Amygdala (tissue), 56 donors: ENCODE measurements around the gene GNAL.
A peak's percentile ranks its signal among the peaks of the same experiment; 100 is the strongest.
"Not testable (repeated sequence)": the region's sequence is repeated elsewhere in the genome, so short reads cannot be mapped to it uniquely, and the experiment has no call there.

ENCODE experiments used
- DNase-seq, 56 donors: peaks; one replicate each; lab custom pipeline; 2025; lab: John Stamatoyannopoulos, UW

Gene GNAL

DNA sequence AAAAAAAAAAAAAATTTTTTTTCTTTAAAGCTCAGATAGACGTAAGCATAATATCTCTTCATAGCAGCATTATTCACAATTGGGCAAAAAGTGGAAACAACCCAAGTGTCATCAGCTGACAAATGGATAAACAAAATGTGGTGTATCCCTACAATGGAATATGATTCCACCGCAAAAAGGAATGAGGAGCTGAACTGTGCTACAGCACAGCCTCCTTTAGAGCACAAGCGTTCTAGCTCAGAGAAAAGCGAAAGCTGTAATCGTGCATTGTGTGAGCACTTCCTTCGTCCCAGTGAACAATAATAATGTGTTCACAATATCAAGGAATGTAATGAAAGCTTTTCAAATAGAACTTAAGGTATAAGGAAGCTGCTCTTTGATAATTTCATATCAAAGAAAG, 150.5 kb downstream of the GNAL start:
- no peak for DNase-seq

DNA sequence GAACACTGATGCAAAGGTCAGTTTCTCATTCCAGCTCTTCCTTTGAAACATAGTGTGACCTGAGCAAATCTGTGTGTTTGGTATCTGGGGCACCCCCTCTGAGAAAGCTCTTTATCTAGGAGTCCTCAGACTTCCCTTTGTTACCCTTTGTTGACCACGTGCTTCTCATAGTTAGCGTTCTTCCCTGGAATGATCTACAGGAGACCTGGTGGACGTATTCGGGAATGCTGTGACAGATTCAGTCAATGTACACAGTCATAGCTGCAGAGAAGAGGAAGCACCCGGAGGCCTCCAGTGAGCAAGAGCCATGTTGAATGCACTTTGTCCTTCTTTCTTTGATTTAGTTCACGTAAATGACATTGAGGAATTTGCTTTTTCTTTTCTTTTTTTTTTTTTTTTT, 151.4 kb downstream of the GNAL start:
- no peak for DNase-seq

DNA sequence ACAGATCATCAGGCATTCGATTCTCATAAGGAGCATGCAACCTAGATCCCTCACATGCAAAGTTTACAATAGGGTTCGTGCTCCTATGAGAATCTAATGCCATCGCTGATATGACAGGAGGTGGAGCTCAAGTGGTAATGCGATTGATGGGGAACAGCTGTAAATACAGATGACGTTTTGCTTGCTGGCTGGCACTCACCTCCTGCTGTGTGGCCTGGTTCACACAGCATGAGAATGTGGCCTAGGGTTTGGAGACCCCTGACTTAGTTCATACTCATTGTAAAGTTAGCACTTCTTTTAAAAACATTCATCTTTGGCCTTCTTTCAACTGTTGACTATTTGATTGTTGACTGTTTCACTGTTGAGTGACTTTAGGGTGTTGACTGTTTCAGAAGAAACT, 153.5 kb downstream of the GNAL start:
- DNase-seq, result no peak

DNA sequence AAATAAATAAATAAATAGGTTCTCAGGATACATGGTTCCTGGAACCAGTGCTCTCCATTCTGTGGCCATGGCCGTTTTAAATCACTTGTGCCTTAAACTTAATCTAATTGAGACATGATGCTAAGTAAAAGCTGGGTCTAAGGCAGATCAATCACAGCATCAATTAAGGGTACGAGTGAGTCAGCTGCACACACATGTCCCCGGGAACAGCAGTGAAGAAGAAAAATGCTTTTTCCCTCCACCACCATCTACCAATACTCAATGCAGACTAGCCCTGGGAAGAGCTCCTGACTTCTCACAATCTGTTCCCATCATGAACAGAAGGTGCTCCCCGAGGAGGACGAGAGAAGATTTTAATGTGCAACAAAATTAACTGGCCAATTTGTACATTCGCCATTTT, 155.4 kb downstream of the GNAL start:
- DNase-seq, result no peak

DNA sequence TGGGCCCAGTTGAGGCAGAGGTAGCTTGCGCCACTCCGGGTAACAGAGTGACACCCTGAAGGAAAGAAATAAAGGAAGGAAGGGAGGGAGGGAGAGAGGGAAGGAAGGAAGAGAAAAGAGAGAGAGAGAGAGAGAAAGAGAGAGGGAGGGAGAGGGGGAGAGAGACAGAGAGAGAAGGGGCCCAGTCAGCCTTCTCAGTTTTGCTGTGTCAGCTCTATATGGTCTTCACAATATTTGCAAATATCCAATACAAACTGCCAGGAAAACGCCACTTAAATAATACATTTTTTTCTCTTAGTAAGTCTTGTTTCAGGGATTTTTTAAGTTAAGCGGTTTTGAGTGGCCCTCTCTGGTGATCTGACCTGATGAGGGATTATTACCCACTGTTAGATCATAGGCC, 156.6 kb downstream of the GNAL start:
- no peak for DNase-seq

DNA sequence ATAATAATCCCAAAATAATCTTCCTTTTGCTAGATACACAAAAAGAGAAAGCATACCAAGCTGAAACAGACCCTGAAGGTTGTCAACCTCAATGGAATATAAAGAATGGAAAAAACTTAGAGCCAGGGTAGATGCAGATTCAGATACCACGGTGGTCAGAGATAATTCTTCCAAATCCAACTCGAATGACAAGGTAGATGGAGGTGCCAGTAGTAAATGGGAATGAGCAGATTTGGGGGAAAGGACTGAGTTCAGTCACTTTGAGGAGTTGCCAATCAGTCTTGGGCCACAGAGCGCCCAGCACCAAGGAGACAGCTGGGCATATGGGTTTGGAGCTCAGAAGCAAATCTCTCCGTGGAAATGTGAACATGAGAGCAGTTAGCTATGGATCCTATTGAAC, 158.7 kb downstream of the GNAL start:
- DNase-seq, result no peak

DNA sequence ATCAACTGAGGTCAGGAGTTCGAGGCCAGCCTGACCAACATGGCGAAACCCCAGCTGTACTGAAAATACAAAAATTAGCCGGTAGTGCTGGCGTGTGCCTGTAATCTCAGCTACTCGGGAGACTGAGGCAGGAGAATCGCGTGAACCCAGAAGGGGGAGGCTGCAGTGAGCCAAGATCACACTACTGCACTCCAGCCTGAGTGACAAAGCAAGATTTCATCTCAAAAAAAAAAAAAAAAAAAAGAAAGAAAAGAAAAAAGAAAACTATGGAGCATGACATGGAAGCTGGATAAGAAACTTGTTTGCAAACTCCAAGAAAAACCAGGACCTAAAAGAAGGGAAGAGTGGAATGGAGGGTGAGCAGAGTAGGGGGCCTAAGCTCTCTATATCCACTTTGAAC, 160.2 kb downstream of the GNAL start:
- DNase-seq, result no peak

DNA sequence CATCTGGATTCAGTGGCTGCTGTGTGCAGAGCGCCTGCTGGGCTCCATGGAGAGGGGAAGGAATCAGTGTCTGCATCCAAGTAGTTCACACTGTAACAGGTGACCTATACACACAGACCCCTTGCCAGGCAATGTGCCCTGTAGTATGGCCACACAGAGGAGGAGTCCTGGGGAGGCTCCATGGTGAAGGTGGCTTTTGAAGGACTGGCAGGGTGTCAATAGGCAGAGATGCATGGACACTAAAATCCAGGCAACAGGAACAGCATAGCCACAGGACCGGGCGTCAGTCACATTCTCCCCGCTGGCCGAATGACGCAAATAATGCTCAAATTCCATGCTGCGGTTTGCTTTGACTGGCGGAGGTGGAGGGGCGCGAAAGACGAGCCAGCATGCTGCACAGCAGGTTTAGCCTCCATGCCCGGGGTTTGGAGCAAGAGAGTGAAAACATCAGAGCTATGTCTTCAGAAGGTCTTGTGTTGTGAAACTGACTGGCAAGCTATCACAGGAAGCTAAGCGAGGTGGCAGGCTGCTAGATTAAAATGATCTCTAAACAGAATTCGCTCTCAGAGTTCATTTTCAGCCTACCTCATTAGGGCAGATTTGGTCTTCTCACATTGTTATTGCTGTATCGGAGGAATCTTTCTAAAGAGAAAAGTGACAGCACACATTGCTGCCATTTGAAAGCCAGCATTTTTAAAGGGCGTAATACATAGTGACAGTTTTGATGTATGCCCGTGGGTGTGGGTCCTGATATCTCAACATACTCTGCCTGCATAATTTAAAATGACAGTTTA, 161.0 kb downstream of the GNAL start:
- peak in 49 of 56 donors; percentile 7 to 73 (median 39) for DNase-seq

DNA sequence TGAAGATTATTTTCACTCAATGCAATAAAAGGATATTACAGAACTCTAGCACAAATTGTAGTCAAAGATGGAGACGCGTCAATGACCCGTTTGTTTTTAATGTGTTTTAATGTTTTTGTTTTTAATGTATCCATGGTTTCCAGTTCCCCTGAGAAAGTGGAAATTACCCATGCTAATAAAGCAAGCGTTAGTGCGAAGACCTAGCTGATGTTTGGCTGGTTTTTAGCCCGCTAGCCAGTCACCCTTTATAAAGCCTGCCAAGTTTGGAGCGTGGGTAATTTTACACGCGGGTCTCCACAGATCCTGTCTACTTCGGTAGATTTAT, 161.7 kb downstream of the GNAL start:
- peak in 1 of 56 donors; percentile 74 for DNase-seq

DNA sequence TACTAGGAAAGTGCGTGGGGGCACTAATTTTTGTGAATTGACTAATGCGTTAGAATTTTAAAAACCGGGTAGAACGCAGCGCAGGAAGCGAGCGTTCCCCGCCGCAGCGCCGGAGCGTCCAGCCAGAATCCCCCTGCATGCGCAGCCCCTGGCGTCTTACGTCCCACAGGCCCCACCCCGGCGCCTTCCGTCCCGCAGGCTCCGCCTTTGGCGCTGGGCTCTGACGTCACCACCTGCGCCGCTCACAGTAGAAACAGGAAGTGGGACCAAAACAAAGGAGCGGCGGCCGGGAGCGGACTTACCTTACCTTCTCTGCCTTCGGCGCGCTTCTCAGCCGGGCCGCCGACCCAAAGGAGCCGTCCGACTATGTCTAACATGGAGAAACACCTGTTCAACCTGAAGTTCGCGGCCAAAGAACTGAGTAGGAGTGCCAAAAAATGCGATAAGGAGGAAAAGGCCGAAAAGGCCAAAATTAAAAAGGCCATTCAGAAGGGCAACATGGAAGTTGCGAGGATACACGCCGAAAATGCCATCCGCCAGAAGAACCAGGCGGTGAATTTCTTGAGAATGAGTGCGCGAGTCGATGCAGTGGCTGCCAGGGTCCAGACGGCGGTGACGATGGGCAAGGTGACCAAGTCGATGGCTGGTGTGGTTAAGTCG, 162.2 kb downstream of the GNAL start, which contains the start of gene CHMP1B:
CHMP1B (plus strand) TSS at position 268 of the 660 bp plus-strand sequence; CDS start at position 367, 99 bp downstream.
- peak; percentile 45 to 99 (median 93) for DNase-seq

DNA sequence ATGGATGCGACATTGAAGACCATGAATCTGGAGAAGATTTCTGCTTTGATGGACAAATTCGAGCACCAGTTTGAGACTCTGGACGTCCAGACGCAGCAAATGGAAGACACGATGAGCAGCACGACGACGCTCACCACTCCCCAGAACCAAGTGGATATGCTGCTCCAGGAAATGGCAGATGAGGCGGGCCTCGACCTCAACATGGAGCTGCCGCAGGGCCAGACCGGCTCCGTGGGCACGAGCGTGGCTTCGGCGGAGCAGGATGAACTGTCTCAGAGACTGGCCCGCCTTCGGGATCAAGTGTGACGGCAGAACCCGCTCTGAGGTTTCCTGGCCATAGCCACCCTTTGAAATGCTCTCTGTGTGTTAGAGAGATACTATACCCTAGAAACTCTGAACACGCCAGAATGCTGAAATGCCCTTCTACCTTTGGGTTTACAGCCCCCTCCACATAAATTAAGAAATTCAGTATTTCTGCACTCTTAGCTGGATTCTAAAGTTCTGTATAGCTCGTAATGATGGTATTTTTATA, 162.8 kb downstream of the GNAL start:
- DNase-seq, result peak in 7 of 56 donors; percentile 19 to 51 (median 36)

DNA sequence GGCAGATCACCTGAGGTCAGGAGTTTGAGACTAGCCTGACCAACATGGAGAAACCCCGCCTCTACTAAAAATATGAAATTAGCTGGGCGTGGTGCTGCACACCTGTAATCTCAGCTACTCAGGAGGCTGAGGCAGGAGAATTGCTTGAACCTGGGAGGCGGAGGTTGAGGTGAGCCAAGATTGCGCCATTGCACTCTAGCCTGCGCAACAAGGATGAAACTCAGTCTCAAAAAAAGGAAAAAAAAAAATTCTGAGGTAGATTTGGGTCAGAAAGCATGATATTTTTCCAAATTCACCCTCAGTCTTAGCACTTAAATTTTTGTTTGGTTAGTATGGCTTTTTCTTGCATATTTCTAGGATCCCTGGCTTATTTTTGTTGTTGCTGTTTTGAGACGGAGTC, 165.5 kb downstream of the GNAL start:
- not testable (repeated sequence) for DNase-seq

DNA sequence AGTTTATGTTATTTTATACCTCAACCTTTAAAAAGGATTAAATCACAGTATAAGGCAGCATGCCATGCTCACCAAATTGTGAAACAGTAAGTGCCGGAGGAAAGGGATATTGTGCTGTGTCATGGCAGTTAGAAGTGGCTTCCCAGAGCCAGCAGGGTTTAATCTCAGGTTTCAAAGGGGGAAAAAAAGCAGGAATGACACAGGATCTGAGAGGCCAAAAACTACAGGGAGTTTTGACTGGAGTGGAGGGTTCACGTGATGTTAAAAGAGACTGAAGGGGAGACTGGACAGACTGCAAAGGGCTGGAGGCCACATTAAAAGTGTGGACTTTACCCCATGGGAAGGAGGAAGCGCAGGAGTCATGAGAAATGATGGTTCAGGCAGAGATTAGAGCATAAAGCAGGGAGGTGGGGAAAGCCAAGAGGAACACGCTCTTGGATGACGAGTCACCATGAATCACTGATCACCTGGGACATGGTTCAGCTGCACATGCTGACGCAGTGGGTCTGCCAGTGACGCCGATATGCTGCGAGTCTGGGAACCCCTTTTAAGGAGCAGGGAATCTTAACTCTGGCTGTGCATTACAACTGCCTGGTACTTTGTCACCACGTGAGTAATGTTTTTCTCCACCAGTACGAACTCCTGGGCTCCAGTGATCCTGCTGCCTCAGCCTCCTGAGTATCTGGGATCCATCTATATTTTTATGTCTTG, 168.3 kb downstream of the GNAL start:
- DNase-seq, result peak in 6 of 56 donors; percentile 6 to 31 (median 16)

DNA sequence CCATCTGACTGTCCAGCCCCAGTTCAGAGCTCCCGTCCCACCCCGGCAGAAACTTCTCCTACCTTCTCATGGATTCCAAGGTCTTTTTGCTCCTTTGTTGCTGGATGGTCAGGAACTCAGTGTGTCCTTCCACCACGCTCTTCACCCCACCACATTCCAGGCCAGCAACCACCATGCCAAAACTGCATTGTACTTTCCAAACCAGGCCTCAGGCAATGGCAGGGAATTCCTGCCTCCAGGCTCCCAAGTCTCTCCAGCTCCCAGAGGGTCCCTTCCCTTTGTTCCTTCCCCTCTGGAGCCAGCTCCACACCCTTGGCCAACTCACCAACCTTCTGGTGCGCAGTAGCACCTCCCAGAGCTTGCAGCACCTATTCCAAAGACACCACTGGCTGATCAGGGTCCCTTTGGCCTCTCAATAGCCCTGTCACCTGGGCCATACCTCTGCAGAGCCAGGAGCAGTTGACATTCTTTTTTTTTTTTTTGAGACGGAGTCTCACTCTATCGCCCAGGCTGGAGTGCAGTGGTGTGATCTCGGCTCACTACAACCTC, 170.3 kb downstream of the GNAL start:
- no peak for DNase-seq

DNA sequence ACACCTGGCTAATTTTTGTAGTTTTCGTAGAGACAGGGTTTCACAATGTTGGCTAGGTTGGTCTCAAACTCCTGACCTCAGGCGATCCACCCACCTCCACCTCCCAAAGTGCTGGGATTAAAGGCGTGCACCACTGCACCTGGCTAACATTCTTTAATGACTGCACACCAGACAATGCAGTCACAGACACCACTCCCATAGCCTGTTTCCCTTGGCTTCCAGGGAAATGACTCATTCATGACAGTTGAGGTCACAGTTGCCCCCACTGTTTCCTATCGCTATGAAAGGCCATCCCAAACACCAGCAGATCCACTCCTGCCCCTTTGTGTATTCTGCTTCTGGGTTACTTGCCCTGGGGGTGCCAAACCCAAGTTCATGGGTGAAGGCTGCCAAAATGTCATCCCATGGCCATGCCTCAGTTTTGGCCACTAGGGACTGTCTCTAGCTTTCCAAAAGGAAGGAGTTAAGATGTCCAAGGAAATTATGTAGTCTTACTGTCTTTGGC, 170.9 kb downstream of the GNAL start:
- no peak for DNase-seq

DNA sequence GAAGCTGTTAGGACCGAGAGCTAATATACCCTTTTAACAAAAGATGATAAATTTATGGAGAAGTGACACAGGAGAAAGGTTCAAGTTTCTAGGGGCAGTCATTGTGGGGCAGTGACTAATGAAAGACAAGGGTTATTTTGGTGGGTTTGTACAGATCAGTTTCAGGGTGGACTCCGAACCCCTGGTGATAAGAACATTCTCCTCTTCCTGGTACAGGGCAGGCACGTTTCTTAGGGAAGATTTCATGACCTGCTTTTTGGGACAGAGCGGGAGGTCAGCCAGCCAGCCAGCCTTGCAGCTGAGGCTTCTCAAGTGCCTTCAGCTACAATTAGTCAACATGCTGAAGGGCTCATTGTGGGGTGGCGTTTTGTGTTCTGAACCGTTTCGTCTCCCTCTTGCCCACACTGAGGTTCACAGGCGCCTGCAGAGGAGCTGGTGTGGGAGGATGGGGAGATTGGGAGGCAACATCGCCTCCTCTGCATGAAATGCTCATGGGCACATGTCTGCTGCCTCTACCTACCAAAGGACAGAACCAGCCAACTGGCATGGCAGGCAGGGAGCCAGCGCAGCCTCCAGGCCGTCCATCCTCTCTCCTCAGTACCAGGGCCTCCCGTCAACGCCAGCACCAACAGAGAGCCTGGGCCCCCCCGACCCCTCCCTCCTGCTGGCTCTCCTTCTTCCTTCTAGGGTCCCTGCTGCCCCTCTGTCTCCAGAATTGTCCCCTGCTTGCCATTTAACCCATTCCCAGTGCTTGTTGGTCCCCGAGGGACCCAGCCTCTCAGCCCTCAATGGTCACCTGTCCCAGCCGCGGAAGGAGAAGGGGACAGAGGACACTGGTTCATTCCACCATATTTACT, 171.8 kb downstream of the GNAL start:
- no peak for DNase-seq

DNA sequence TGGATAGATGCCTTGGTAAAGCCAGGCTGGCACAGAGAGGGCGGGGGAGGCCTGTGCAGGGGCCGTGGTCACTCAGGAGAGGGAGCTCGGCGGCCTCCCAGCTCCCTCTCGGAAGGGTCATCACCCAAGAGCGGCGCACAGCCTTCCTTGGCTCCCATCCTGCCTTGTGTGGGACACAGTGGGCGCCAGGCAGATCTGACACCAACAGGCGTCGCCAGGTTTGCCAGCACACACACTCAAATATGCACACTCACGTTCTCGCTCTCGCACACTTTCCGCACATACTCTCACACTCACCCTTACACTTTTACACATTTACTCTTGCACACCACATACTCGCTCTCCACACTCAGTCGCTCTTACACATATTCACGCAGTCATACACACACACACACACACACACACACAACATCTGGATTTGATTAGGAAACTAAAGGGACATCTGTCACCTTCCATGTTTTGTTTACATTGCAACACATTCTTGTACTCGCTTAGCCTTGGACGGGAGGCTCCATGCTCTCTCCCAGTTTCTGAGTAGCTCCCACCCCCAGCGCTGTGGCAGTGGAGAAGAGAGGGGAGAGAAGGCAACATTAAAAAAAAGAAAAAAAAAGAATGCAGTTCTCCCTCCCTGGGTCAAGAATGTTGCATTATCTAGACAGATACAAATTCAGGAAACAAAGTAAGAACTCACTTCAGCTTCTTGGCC, 172.7 kb downstream of the GNAL start:
- no peak for DNase-seq

DNA sequence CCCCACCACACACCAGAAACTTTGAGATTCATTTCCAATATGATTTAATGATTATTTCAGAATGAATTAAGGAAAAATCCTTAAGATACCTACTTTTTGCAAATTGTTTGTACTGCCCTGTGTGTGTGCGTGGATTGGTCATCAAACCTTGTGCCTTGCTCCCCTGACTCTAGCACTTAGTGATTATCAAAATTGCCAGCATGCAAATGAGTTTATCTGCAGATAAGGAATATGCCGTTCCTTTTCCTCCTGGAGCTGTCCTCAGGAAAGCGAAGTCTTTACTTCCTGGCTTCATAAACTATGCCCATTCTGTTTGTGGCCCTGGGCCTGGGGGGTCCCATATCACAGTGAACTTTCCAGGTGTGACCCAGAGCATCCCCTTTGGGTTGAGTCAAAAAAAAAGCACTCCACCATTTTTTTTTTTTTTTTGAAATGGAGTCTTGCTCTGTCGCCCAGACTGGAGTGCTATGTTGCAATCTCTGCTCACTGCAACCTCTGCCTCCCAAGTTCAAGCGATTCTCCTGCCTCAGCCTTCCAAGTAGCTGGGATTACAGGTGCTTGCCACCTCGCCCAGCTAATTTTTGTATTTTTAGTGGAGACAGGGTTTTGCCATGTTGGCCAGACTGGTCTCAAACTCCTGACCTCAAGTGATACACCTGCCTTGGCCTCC, 173.5 kb downstream of the GNAL start:
- DNase-seq, result no peak

DNA sequence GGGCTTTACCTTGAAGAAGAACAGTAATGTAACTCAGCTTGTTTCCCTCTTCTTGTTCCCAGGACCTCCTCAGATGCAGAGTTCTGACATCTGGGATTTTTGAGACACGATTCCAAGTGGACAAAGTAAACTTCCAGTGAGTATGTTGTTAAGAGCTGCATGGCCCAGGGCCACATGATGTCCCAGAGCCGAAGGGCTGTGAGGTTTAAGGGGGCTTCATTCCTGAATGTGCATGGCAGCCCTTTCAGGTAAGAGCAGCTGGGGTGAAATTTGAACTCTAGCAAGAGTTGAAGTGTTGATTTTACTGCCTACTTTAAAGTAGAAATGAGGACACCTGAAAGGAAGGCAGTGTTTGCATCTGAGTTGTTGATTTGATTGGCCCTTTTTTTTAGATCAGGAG, 175.4 kb downstream of the GNAL start:
- no peak for DNase-seq
